Keratinocyte (primary cell): ENCODE results near the gene UTS2. TPM values are rescaled to one million over a fixed set of nuclear protein-coding genes. Genes with fewer than 3 reads are reported as not detected.

Source experiments
- DNase-seq: peaks from one replicate; pipeline ENCODE4 v3.0.0-alpha.2; 2011; ENCODE audit warnings: low read depth, missing footprints, low spot score
- FAIRE-seq: peaks from 2 replicates; lab custom pipeline; 2011; peaks lifted over from hg19 to GRCh38; lab: Jason Lieb, UNC
- H2AFZ ChIP-seq: 2 replicates; pipeline ENCODE4 v1.6.0; 2012; ENCODE audit warnings: low read length, control low read depth, inconsistent platforms; ENCODE audit not compliant: control insufficient read depth
- H3K27ac ChIP-seq: 2 replicates; pipeline ENCODE4 v1.5.1; 2011; ENCODE audit warnings: low read length; ENCODE audit not compliant: control insufficient read depth, insufficient read depth
- H3K27me3 ChIP-seq: 3 replicates; pipeline ENCODE4 v1.6.0; 2011; ENCODE audit warnings: low read length; ENCODE audit not compliant: control insufficient read depth, insufficient read depth; ENCODE audit errors: extremely low read depth
- H3K36me3 ChIP-seq, 2 experiments: 2 replicates in 1 of 2; 3 replicates in 1 of 2; pipeline ENCODE4 v1.5.1; 2011; ENCODE audit warnings: low read length in 2 of 2, mild to moderate bottlenecking in 1 of 2; ENCODE audit not compliant: control insufficient read depth in 2 of 2, insufficient read depth in 2 of 2; ENCODE audit errors: extremely low read depth in 1 of 2
- H3K4me1 ChIP-seq: 3 replicates; pipeline ENCODE4 v1.5.1; 2011; ENCODE audit warnings: low read length; ENCODE audit not compliant: control insufficient read depth, insufficient read depth; ENCODE audit errors: extremely low read depth
- H3K4me2 ChIP-seq: 3 replicates; pipeline ENCODE4 v1.6.0; 2011; ENCODE audit warnings: low read depth, low read length; ENCODE audit not compliant: control insufficient read depth, insufficient read depth; ENCODE audit errors: extremely low read depth
- H3K4me3 ChIP-seq, 3 experiments: fragments of 200-600 bp in 1 of 3; sonication (generic) in 1 of 3; 2 replicates in 2 of 3; 3 replicates in 1 of 3; pipeline ENCODE4 v1.5.1; 2011 to 2016; ENCODE audit warnings: low read length in 3 of 3, mild to moderate bottlenecking in 3 of 3, control low read depth in 2 of 3, inconsistent platforms in 1 of 3, low read depth in 1 of 3, mixed read lengths in 1 of 3, mixed run types in 1 of 3, moderate library complexity in 1 of 3; ENCODE audit not compliant: control insufficient read depth in 2 of 3, insufficient read depth in 2 of 3; ENCODE audit errors: extremely low read depth in 1 of 3
- H3K79me2 ChIP-seq: 2 replicates; pipeline ENCODE4 v1.6.0; 2012; ENCODE audit warnings: low read length; ENCODE audit not compliant: control insufficient read depth, insufficient read depth
- H3K9ac ChIP-seq: 3 replicates; pipeline ENCODE4 v1.6.0; 2011; ENCODE audit warnings: low read length; ENCODE audit not compliant: control insufficient read depth, insufficient read depth; ENCODE audit errors: extremely low read depth
- H3K9me1 ChIP-seq: 3 replicates; pipeline ENCODE4 v1.6.0; 2011; ENCODE audit warnings: low read length; ENCODE audit not compliant: control insufficient read depth, insufficient read depth; ENCODE audit errors: extremely low read depth
- H3K9me3 ChIP-seq: 2 replicates; pipeline ENCODE4 v1.5.1; 2012; ENCODE audit warnings: low read depth, low read length; ENCODE audit not compliant: control insufficient read depth
- H4K20me1 ChIP-seq: 3 replicates; pipeline ENCODE4 v1.6.0; 2011; ENCODE audit warnings: low read length; ENCODE audit not compliant: control insufficient read depth, insufficient read depth; ENCODE audit errors: extremely low read depth
- CTCF ChIP-seq, 3 experiments: IDR thresholded peaks in 1 of 3; conservative IDR thresholded peaks in 1 of 3; optimal IDR thresholded peaks in 1 of 3; 2 replicates in 2 of 3; 3 replicates in 1 of 3; pipeline versions ENCODE3 to v1.5.1; 2011; ENCODE audit warnings: low read length in 3 of 3, mild to moderate bottlenecking in 3 of 3, moderate library complexity in 2 of 3, control low read depth in 1 of 3, inconsistent platforms in 1 of 3; ENCODE audit not compliant: insufficient read depth in 2 of 3; ENCODE audit errors: extremely low read depth in 1 of 3
- EZH2 ChIP-seq: IDR thresholded peaks from one replicate; pipeline ENCODE4 v1.6.1; 2012; ENCODE audit warnings: inconsistent platforms, mild to moderate bottlenecking, low read length, moderate library complexity
- dilution Hi-C: fragments of 300-500 bp; cut with MboI; formaldehyde crosslinking; loops from one replicate; pipeline ENCODE4 v1.7.0; 2020; ENCODE audit warnings: low sequenced_read_pairs; ENCODE audit not compliant: extremely low pct_ligation_motif_present
- polyA plus RNA-seq, 5 experiments: library from polyadenylated mRNA; depleted of rRNA in 3 of 5; stranded (reverse) in 3 of 5; stranded (forward) in 1 of 5; unstranded in 1 of 5; fragments of >200 nt; gene quantifications; 1 replicate in 1 of 5; 2 replicates in 3 of 5; 3 replicates in 1 of 5; pipeline versions ENCODE4 v1.2.1 to v1.2.3, GENCODE V29; 2011 to 2012; ENCODE audit warnings: missing spikeins in 2 of 5, low read depth in 1 of 5, low replicate concordance in 1 of 5

UTS2 gene
- polyA plus RNA-seq, 1 donor (not counting 4 experiments of a cell fraction or from before 2014, with no cell fraction given) = not detected

- peak; percentile 70 for FAIRE-seq
- no peak for DNase-seq
- Histone ChIP-seq H4K20me1 (no peaks in the 10 kb centered on the region), H3K4me1 (peaks cover 4% of the 10 kb centered on the region), H3K27me3 (peaks cover 4% of the 10 kb centered on the region), H3K9ac (no peak overlapping the region), H3K36me3 (no peaks in the 10 kb centered on the region), H3K79me2 (no peaks in the 10 kb centered on the region), H2AFZ (peak overlapping the region; percentile 11), H3K4me2 (peak overlapping the region; percentile 63), H3K27ac (no peak overlapping the region), H3K4me3 (peak overlapping the region in 2 of 3 experiments; percentile 6 to 44), H3K9me1 (no peaks in the 10 kb centered on the region), H3K9me3 (no peaks in the 10 kb centered on the region)
- dilution Hi-C loops = no loop called here
- TF ChIP-seq CTCF (optimal IDR thresholded peaks at IDR 0.05 in 1 of 3, IDR thresholded peaks at IDR 0.05 in 1 of 3, conservative IDR thresholded peaks at IDR 0.05 in 1 of 3; ENCODE audit: extremely low read depth in 1 of 3, insufficient read depth in 2 of 3, low read length in 3 of 3) (no peak), EZH2 (no peak)
Measured at GRCh38 chr1:7886405-7886745, 33.5 kb upstream of the UTS2 start.

DNA sequence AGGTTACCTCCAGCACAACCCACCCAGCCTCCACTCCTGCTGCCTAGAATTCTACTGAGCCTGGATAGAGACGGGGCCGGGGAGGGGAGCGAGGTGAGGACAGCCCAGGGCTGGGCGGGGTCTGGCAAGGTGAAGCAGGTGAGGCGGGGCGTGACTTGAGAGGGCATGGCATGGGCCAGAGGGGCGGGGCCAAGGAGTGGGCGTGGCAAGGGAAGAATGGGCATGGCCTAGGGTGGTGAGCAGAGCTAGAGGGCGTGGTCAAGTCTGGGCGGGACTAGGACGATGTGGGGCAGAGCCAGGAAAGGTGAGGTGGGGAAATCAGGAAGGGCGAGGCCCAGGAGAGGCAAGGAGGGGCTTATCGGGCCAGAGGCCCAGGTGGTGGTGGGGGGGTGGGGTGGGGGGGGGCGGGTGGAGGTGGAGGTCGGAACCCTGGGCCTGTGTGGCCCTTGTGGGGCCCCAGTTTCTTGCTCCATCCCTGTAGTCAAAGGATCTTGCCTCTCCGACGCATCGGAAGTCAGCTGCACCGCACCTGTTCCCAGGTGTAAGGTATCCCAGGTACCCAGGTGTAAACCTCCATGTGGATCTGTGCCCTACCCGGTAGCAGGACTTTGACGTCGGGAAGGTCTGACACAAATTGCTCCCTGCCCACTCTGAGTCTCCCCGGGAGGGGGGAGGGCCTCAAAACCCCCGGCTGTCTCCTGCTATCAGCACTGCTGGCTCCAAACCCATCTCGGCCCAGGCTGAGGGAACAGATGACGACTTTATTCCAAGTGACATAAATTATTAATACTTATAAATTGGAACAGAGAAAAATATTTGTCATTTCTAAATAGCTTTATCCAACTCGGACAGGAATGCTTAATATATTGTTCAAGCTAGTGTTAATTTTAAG, 32.9 kb upstream of the UTS2 start:
- Histone ChIP-seq H4K20me1 (no peaks in the 10 kb centered on the region), H3K9me1 (no peaks in the 10 kb centered on the region), H3K79me2 (no peaks in the 10 kb centered on the region), H3K4me2 (peak overlapping the region; percentile 63), H2AFZ (peak overlapping the region; percentile 13), H3K27ac (no peak overlapping the region), H3K36me3 (no peaks in the 10 kb centered on the region), H3K27me3 (peaks cover 4% of the 10 kb centered on the region), H3K9me3 (no peaks in the 10 kb centered on the region), H3K9ac (no peak overlapping the region), H3K4me1 (peaks cover 4% of the 10 kb centered on the region), H3K4me3 (peak overlapping the region; percentile 6 to 44 (median 15))
- dilution Hi-C loops = no loop called here
- TF ChIP-seq EZH2 (no peak), CTCF (optimal IDR thresholded peaks at IDR 0.05 in 1 of 3, IDR thresholded peaks at IDR 0.05 in 1 of 3, conservative IDR thresholded peaks at IDR 0.05 in 1 of 3; ENCODE audit: extremely low read depth in 1 of 3, insufficient read depth in 2 of 3, low read length in 3 of 3) (no peak)
- FAIRE-seq (no peak), DNase-seq (peak; percentile 49)
